Right kidney (tissue), 1 donor: ENCODE measurements around the gene PRKCE.
A peak's percentile ranks its signal among the peaks of the same experiment; 100 is the strongest.

Experiments
- DNase-seq: peaks from one replicate; pipeline ENCODE4 v3.0.0-alpha.2; 2016

PRKCE gene

GRCh38 chr2:46058140-46058539 lies 406.7 kb downstream of the PRKCE start:
- no peak for DNase-seq

DNA sequence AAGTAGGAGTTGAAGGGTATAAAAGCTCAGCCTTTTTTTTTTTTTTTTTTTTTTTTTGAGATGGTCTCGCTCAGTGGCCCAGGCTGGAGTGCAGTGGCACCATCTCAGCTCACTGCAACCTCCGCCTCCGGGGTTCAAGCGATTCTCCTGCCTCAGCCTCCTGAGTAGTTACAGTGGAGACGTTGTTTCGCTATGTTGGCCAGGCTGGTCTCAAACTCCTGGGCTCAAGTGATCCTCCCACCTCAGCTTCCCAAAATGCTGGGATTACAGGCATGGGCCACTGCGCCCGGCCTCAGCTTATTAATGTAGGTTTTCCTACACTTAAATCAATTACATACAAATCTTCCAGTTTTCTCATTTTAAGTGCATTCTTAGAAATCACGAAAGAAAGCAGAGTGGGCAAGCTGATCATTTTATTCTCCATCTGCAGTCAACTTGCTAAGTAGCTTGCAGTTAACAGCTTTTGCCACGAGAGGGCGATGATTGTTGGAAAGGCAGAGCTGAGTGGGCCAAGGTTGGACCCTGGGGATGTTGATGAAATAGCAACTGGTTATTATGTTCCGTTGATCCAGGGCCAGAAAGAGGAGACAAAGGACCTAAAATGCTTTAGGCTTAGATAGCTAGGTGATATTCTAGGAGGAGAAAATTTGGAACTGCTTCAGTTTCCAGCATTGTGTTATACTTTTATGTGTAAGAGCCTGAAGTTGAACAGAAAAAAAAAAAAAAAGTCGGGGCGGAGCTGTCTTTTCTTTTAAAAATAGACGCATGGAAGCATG lies 411.4 kb downstream of the PRKCE start:
- peak; percentile 58 for DNase-seq

GRCh38 chr2:46064396-46064795 lies 412.9 kb downstream of the PRKCE start:
- no peak for DNase-seq

DNA sequence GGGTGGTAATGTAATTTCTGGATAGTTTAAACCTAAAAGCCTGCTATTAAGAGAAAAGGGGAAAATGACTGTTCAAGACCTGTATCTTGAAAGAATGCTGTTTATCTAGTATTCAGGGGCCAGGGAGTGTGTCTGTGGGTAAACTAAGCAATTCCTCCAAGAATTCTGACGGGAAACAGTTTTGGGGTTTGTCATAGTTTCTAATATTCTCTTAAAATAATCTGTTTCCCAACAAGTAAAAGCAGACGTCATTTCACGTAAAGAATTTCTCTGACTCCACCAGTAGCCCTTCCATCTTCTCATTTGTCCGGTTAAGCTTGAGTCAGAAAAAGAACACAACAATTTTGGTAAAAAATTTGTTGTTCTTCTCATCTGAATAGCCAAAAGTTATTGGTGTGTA lies 413.7 kb downstream of the PRKCE start:
- no peak for DNase-seq

- DNase-seq, result no peak
These were observed 414.6 kb downstream of the PRKCE start for GRCh38 chr2:46066116-46066515.

GRCh38 chr2:46066601-46067000 lies 415.1 kb downstream of the PRKCE start:
- no peak for DNase-seq

- DNase-seq, result no peak
These were observed 415.6 kb downstream of the PRKCE start for GRCh38 chr2:46067062-46067461.

DNA sequence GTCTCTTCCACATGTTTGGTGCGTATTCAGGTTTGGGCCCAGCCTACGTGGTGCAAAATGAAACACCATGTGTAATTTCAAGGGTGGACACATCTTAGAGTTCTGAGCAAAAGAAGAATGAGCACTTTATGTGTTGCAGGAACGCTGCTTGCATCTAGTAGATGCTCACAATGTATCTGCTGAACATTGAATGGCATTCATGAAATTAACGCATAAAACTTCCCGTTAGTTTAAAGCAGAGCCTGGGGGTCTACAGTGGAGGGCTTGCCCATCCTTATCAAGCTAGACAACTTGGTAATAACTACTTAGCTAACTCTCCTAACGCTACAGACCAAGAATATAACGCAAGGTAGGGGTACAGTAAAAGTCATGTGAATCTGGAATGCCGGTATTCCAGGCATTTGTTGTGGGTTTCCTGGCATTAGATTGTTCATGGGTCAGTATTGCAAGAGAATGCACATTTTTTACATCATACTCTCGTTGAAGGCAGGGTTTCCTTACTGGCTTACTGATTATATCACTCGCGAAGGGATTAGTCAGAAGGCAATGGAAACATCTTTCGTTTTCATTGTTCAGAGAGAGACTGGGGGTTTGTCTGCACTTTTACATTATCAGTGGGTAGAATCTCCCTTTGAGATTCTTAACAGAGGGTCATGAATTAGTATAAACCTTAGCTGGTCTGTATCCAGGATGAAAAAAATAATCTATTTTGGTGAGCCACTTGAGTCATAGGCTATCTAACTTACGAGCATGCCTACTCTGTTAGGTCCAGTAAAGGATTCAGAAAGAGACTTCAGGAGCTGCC lies 416.2 kb downstream of the PRKCE start:
- DNase-seq, result no peak

- DNase-seq, result no peak
These were observed 417.2 kb downstream of the PRKCE start for GRCh38 chr2:46068636-46069035.

DNA sequence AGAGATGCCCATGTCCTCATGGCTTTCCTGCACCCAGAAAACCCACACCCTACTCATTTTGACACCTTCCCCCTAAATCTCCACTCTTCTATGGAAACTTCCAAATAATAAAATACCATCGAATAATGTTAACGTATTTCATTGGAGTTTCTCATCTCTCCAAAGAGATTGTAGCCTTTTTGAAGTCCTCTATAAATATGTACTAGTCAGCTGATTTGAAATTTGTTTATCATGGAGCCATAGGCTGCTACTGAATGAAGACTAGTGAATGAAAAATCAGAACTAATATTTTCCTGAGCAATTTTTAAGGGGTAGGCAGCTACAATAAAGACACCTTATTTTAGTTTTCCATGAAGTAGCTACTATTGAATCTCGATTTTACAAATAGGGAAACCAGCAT lies 419.6 kb downstream of the PRKCE start:
- DNase-seq, result no peak

DNA sequence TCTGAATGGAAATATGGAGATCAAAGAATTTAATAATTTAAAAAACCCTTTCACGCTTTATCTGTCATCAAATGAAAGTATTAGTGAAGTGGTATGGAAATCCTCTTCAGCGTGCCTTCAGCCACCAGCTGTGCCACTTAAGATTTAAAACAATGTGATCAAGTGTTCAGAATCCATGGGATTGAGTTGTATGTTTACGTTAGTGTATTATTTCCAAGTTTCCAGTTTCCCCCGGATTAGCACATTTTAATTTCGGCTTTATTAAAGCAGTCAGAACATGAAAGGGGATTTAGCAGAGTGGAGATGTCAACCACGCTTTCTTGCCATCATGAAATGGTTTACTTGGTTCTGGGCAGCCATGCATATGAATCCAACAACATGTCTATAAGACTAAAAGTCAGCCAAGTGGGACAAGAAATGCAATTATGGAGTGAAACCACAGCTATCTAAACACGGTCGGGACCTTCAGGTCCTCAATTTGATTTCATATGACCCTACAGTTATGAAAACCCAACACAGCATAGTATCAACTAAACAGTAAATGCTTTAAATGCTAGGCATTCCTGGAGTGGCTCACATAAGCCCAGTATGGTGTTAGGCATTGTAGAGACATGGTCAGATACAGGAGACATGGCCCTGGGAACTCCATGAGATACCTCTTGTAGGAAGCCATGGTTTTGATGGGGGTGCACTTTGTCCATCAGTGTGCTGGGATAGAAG lies 420.8 kb downstream of the PRKCE start:
- no peak for DNase-seq

GRCh38 chr2:46073540-46074046 lies 422.1 kb downstream of the PRKCE start:
- no peak for DNase-seq

DNA sequence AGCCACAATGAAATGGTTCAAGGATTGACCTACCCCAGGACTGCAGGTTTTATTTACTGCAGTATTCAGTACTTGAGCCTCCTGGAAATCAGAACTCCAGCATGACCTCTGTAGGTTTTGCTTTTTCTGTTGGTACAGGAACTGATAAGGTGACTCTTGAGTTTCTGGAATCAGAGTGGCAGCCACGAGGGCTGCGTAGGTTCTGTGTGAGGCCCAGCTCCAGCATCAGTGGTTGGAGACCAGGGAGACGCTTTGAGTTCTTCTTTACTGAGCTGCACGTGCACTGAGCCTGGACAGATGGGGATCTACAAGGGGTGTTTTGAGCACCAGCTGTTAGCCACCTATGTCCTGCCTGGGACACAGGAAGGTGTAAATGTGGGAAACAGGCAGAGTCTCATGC lies 423.0 kb downstream of the PRKCE start:
- no peak for DNase-seq

- DNase-seq, result no peak
These were observed 424.4 kb downstream of the PRKCE start for GRCh38 chr2:46075848-46076247.

DNA sequence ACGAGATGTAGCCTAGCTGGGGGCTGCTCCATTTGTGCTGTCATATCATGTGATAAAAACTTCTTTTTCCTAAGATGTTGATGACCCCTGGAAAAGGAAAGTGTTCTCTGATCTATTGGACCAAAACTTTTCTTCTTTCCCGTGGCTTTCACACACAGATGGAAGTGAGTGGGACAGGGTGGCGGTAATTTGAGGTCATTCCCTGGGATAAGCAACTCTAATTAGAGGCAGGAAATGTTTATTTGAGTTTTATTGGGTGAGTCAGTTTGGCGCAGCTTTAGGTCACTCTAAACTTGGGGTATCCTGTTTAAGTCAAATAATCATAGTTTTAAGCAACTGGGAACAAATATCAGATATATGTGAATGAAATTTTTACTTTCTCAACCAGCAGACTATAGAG lies 424.8 kb downstream of the PRKCE start:
- DNase-seq, result no peak

DNA sequence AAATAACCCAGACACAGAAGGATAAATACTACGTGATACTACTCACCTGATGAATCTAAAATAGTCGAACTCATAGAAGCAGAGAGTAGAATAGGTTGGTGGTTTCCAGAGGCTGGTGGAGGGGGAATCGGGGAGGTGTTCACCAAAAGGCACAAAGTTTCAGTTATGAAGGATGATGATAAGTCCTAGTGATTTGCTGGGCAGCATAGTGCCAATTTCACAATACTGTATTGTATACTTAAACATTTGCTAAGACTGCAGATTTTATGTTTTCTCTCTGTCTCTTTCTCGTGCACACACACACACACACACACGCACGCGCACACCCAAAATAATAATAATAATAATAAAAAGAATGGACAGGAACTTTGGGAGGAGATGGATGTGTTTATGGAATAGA lies 425.4 kb downstream of the PRKCE start:
- DNase-seq, result no peak

DNA sequence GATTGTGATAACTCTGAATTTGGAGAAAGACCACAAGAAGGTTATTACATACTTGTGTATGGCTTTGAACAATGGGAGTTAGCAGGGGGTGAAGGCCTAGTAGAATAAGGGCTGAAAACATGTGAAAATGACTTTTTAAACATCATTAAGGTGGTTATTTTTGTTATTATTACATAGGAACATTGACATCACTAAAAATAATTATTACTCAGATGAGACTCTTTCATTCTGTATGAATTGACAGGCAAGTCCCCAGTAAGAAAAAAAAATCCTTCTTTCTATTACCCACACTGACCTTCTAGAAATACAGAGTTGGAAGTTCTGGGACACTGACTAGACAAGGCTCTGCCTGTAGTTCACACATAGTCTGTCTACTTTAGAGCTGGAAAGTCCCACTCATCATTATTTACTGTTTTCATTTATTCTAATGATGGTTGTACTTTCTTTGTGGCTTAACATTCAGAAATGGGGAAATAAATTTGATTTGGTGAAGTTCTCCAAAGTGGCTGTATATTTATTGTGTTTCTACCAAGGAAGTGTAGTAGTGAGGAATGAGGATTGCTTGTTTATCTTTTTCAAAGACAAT lies 426.1 kb downstream of the PRKCE start:
- DNase-seq, result no peak

DNA sequence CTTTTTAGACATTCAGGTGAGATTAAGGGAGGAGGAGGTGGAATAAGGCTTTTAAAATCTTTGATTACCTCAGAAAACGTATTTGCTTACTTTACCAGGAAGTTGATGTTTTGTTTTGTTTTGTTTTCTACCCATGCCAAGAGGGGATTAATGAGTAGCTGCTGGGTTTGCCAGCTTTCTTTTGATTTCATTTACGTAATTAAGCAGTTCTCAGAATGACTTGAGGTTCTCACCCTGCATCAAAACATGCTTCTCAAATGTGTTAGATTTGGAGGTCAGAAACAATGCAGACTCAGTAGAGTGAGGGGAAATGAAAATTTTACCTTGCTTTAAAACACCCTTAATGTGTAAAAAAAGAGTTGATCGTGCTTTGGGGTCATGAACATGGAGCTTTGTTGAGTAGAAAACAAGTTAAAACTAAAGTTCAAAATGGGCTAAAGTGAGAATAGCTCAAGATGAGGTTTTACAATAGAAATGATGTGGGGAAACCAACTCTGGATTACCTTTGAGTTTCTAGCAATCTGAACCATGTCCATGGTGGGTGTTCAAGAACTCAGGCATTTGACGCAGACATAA lies 428.6 kb downstream of the PRKCE start:
- DNase-seq, result no peak

DNA sequence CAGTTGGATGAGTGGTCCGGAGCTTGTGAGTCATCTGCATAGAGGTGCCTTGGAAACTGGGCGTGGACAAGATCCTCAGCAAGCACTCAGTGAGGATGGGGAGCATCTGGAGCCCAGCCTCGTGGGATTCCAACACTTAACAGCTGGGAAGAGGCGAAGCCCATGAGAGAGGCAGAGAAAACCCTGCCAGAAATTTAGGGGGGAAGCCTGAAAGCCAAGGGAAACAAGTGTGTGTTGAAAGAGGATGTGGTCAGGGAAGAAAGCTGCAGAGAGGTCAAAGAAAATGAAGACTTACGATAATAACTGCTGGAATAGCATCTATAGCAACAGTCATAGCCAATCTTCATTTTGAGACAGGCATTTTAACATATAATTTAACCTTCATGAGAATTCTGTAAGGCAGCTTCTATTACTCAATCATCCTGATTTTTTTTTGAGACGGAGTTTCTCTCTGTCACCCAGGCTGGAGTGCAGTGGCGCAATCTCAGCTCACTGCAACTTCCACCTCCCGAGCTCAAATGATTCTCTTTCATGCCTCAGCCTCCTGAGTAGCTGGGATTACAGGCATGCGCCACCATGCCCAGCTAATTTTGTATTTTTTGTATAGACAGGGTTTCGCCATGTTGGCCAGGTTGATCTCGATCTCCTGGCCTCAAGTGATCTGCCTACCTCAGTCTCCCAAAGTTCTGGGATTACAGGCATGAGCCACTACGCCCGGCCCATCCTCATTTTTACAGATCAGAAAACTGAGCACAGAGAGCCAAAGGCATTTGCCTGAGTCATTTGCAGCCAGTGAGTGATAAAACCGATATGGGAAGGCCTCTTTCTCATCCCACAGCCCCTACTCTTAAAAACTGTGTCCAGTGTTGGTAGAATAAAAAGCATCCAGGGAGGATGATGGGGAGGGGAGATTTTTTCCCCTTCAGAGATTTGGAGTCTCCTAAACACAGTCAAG lies 431.3 kb downstream of the PRKCE start:
- no peak for DNase-seq

DNA sequence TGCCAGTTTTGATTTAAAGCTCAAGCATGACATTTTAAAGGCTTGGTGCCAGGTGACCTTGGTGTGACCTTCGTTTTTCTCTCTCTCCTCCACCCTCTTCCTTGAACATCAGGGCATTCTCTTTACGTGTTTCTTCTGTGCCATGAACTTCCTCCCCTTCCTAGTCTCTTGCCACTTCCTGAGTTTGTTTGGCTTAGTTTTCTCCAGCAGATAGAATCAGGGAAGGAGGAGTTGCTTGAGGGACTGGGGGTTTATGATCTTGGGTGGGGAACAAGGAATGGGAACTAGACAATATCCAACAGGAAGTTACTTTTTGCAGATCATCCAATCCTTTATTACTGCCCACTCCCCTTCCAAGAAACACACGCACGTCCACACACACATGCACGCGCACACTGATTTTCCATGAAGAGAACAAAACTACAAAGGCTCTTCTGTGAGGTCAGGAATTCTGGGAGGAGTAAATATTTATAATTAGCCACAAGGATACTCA lies 435.1 kb downstream of the PRKCE start:
- DNase-seq, result no peak

GRCh38 chr2:46087492-46087891 lies 436.0 kb downstream of the PRKCE start:
- DNase-seq, result no peak
